Measurements from ENCODE around the gene DRD4.

DRD4 gene

GRCh38 chr11:623349-623869 is 13.7 kb upstream of the DRD4 start:
- no peak for DNase-seq

DNA sequence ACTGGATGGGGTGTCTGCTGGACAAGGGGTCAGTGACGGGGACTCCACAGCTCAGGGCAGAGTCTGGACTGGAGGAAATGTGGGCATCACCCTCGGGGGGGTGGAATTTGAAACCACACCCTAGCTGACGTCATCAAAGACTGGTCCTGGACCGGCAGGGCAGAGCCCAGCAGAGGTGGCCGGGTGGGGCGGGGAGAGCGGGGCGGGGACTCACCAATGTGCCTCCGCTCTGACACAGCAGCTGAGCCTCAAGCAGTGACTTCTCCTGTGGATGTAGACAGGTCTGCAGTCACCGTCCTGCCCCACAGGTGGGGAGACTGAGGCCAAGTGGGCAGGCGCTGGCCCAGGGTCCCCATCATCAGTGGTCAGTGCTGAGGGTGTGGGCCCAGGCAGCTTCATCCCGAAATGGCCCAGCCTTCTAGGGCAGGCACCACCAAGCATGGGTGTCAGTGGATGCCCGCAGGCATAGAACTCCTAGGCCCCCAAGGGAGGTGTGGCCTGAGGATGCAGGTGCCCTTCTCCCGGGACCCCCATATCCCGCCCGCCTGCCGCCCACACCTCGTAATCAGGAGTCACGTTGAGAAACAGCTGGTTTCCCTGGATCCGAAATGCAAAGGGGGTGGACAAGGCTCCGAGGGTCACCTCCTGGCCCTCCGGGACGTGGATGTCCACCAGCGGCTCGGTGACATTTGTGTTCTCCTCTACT is 12.9 kb upstream of the DRD4 start:
- DNase-seq, result no peak

- no peak for DNase-seq
Observed at GRCh38 chr11:624705-625635, 12.1 kb upstream of the DRD4 start, which contains the start of gene CDHR5. TSS of gene CDHR5 (minus strand) at chr11:624955. CDS start at chr11:624902, 53 bp downstream.

DNA sequence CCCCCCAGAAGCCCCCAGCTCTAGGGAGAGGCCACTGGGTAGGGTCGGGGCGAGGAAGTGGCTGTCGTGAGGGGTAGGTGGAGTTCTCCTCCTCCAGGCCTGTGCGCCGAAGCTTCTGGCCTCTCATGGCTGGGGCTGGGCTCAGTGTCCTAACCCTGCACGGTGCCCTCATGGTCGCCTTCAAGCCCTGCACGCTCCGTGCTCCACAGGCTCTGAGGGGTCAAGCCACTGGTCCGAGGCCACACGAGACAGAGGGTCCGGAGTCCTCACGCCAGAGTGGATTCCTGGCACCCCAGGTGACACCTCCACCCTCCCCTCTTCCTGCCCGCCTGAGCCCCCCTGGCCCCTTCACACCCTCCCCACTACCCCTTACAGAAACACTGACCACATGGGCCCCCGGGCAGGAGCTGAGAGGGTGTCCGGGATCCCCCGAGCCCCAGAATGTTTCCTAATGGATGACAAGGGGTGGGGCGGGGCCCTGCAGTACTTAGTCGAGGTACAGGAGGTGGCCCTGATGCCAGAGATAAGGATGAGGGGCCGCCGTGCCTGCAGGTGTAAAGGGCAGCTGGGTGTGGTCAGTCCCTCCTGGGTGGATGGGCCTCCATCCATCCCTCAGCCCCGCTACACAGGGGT is 11.3 kb upstream of the DRD4 start:
- DNase-seq, result no peak

- no peak for DNase-seq
Observed at GRCh38 chr11:626475-627307, 10.4 kb upstream of the DRD4 start, which contains the start of gene SCT. TSS of gene SCT (minus strand) at chr11:627181. CDS start at chr11:627143, 38 bp downstream.

- DNase-seq, result no peak
Observed at GRCh38 chr11:627308-627576, 9.8 kb upstream of the DRD4 start.

GRCh38 chr11:628056-628455 is 9.0 kb upstream of the DRD4 start:
- no peak for DNase-seq

GRCh38 chr11:629237-629583 is 7.9 kb upstream of the DRD4 start:
- peak; percentile 32 for DNase-seq

DNA sequence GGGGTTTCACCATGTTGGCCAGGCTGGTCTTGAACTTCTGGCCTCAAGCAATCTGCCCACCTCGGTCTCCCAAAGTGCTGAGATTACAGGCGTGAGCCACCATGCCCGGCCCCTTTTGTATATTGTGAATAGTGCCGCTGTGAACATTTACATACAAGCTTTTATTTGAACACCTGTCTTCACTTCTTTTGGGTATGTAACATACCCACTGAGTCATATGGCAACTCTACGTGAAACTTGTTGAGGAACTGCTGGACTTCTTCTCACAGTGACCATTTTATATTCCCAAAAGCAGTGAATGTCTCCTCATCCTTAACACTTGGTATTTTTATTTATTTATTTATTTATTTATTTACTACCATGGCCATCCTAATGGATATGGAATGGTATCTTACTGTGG is 6.2 kb upstream of the DRD4 start:
- no peak for DNase-seq

- DNase-seq, result no peak
Observed at GRCh38 chr11:635945-636510, 1.0 kb upstream of the DRD4 start.

DNA sequence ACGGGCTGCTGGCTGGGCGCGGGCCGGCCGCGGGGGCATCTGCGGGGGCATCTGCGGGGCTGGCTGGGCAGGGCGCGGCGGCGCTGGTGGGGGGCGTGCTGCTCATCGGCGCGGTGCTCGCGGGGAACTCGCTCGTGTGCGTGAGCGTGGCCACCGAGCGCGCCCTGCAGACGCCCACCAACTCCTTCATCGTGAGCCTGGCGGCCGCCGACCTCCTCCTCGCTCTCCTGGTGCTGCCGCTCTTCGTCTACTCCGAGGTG is 194 bp downstream of the DRD4 start:
- no peak for DNase-seq

GRCh38 chr11:637593-638521 is 788 bp downstream of the DRD4 start:
- no peak for DNase-seq

DNA sequence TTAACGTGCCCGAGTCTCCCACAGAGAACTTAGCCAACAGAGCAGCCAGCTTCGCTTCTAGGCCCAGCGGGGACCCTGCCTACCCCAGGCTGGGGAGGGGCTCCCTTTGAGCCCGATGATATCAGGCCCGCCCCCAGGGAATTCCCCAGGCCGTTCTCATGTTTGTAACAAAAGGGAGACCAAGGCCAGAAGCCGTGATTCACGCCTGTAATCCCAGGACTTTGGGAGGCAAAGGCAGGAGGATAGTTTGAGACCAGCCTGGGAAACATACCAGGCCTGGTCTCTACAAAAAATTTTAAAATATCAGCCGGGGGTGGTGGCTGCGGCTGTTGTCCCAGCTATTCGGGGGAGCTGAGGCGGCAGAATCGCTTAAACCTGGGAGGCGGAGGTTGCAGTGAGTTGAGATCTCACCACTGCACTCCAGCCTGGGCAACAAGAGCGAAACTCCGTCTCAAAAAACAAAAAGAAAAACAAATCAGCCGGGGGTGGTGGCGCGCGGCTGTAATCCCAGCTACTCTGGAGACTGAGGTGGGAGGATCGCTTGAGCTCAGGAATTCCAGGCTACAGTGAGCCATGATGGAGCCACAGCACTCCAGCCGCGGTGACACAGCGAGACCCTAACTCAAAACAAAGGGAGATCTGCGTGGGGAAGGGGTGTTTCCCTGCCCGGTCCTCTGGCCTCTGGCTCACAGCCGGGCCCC is 1.7 kb downstream of the DRD4 start:
- no peak for DNase-seq

DNA sequence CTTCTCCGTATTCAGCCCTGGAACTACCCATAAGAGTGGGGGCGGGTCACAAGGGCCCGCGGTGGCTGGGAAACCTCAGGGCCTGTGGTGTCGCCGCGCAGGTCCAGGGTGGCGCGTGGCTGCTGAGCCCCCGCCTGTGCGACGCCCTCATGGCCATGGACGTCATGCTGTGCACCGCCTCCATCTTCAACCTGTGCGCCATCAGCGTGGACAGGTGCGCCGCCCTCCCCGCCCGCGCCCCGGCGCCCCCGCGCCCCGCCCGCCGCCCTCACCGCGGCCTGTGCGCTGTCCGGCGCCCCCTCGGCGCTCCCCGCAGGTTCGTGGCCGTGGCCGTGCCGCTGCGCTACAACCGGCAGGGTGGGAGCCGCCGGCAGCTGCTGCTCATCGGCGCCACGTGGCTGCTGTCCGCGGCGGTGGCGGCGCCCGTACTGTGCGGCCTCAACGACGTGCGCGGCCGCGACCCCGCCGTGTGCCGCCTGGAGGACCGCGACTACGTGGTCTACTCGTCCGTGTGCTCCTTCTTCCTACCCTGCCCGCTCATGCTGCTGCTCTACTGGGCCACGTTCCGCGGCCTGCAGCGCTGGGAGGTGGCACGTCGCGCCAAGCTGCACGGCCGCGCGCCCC is 2.4 kb downstream of the DRD4 start:
- peak; percentile 47 for DNase-seq

- peak; percentile 26 for DNase-seq
Observed at GRCh38 chr11:640021-640706, 3.1 kb downstream of the DRD4 start.

DNA sequence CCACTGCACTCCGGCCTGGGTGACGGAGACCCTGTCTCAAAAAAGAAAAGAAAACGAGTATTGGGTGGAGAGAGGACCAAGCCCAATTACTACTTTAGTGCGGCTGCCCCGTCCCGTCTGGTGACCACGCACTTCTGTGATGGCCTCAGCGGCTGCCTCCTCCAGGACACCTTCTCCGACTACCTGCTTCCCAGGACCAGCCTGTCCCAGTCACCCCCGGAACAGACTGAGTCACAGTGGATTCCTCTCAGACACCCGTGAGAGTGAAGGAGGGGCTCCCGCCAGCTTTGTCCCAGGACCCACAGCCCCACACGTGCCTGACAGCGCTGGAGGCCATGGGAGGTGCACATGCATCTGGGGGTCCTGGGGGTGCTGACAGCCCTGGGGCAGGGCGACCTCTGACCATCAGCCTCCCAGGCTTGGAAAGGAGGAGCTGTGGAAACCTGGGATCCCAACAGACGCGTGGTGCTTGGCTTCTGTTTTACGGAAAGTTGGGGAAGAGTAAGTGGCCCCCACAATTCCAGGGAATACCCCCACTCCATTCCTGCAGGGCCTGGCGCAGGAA is 4.8 kb downstream of the DRD4 start:
- DNase-seq, result no peak

- no peak for DNase-seq
Observed at GRCh38 chr11:643366-643765, 6.3 kb downstream of the DRD4 start.

DNA sequence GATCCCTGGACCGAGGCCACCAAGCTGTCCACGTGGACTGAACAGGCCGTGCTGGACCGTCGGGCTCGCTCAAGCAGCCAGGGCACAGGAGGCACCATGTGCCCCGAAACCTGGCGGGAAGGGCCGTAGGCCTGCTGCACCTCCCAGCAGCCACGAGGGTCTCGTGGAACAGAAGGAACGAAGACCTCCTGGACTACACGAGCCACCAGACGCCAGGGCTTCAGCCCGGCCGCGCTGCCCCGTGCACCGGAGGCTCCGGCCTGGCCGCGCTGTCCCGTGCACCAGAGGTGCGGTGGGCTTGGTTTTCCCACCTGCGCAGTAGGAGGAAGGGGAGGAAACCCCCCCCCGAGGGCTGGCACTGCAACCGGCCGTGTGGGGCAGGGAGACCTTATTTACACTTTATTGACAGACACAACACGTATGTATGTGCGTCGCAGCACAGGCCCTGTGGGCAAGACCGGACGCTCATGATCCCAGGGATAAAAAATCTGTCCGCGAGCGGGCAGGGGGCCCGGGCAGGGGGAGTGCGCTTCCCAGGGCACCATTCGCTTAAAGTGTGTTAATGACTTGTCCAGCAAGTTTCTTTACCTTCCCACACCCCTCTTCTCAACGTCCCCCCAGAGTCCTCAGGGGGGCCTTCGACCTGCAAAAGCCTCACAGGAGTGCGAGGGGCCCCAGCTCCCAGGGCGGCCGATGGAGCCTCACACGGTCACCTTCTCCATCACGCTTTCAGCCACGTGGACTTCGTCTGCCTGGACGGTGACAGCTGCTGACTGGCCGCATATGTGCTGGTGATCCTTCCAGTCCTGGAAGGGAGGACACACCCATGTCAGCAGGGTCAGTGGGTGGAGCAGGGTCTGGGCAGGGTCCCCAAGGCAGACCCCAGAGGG is 7.0 kb downstream of the DRD4 start:
- DNase-seq, result no peak
